Measurements from ENCODE around the gene ULK2. TPM values are rescaled to one million over a fixed set of nuclear protein-coding genes. Genes with fewer than 3 reads are reported as not detected.
"Not testable (repeated sequence)": the region's sequence is repeated elsewhere in the genome, so short reads cannot be mapped to it uniquely, and the experiment has no call there.

ULK2 gene
- total and polyA plus RNA-seq, 11 donors = 4.6 to 25.6 (median 17.7) TPM

- Histone ChIP-seq H3K4me3 (no peak overlapping the region), H3K9me3 (no peaks in the 10 kb centered on the region), H3K27me3 (no peaks in the 10 kb centered on the region), H3K27ac (peak overlapping the region in 1 of 12 donors; percentile 2), H3K4me1 (peaks cover 0 to 11% (median 0%) of the 10 kb centered on the region in 12 donors), H3K36me3 (peaks cover 0 to 7% (median 0%) of the 10 kb centered on the region in 9 donors)
- DNase-seq = no peak
- intact Hi-C loops (cut with DNase I) = loop anchor here in 7 of 10 donors (5.0 to 10.0 kb wide), 7 partner anchors 63 to 406 kb away; partner anchors contain the start of genes B9D1 (in 4 of the 7) and ALDH3A2 (in 1 of the 7)
- no peak for ATAC-seq
- TF ChIP-seq POLR2A (IDR thresholded peaks at IDR 0.05) (no peak), CTCF (IDR thresholded peaks at IDR 0.05) (no peak)
- WGBS, 4 donors = 52 to 60% (median 58%) methylated on average over 10 of the region's 10 CpGs
These were observed 99.5 kb downstream of the ULK2 start for GRCh38 chr17:19768046-19768782.

- H3K4me1 ChIP-seq = peaks cover 0 to 10% (median 0%) of the 10 kb centered on the region in 12 donors
- H3K27ac ChIP-seq = no peak overlapping the region
- no peak overlapping the region for H3K4me3 ChIP-seq
- ATAC-seq (peak; percentile 86 to 92 (median 89)), DNase-seq (peak; percentile 77 to 88 (median 79))
- peak; percentile 86 to 99 (median 96) for TF ChIP-seq CTCF (IDR thresholded peaks at IDR 0.05)
- no peak for TF ChIP-seq POLR2A (IDR thresholded peaks at IDR 0.05)
- no peaks in the 10 kb centered on the region for H3K27me3 ChIP-seq
- 16 to 42% (median 20%) methylated on average over 3 to 12 of the region's 12 CpGs for WGBS, 4 donors
- no peaks in the 10 kb centered on the region for H3K9me3 ChIP-seq
- intact Hi-C loops (cut with DNase I) = loop anchor here in 9 of 10 donors (1.0 to 10.0 kb wide), 13 partner anchors 62 to 404 kb away; partner anchors contain the start of genes B9D1 (in 6 of the 9) and ALDH3A2 (in 1 of the 9)
- H3K36me3 ChIP-seq = no peaks in the 10 kb centered on the region
These were observed 101.1 kb downstream of the ULK2 start for GRCh38 chr17:19766421-19767270.

GRCh38 chr17:19766016-19766415, 101.7 kb downstream of the ULK2 start:
- no peaks in the 10 kb centered on the region for H3K27me3 ChIP-seq
- H3K9me3 ChIP-seq = no peaks in the 10 kb centered on the region
- DNase-seq (peak in 1 of 5 donors; percentile 58), ATAC-seq (peak in 1 of 4 donors; percentile 11)
- TF ChIP-seq POLR2A (IDR thresholded peaks at IDR 0.05) = no peak
- TF ChIP-seq CTCF (IDR thresholded peaks at IDR 0.05) = no peak
- 69 to 94% (median 80%) methylated on average over 2 to 7 of the region's 7 CpGs for WGBS, 4 donors
- no peak overlapping the region for H3K4me3 ChIP-seq
- no peaks in the 10 kb centered on the region for H3K36me3 ChIP-seq
- no peak overlapping the region for H3K27ac ChIP-seq
- intact Hi-C loops (cut with DNase I) = loop anchor here in 9 of 10 donors (1.0 to 10.0 kb wide), 13 partner anchors 61 to 404 kb away; partner anchors contain the start of genes B9D1 (in 6 of the 9) and ALDH3A2 (in 1 of the 9)
- H3K4me1 ChIP-seq = peaks cover 0 to 8% (median 0%) of the 10 kb centered on the region in 12 donors

- intact Hi-C loops (cut with DNase I) = loop anchor here in 7 of 10 donors (2.0 to 10.0 kb wide), 9 partner anchors 59 to 452 kb away; partner anchors contain the start of genes B9D1 (in 4 of the 7) and ALDH3A2 (in 2 of the 7)
- not testable (repeated sequence) for ATAC-seq, H3K36me3 ChIP-seq, H3K4me3 ChIP-seq, DNase-seq, H3K4me1 ChIP-seq, H3K9me3 ChIP-seq, H3K27ac ChIP-seq, H3K27me3 ChIP-seq
- 90 to 93% (median 92%) methylated on average over 6 of the region's 6 CpGs for WGBS, 4 donors
These were observed 103.7 kb downstream of the ULK2 start for GRCh38 chr17:19763991-19764390.

All from heart left ventricle (tissue), 16 donors.